ENCODE data around the gene TMEM126A.

Gene TMEM126A

DNA sequence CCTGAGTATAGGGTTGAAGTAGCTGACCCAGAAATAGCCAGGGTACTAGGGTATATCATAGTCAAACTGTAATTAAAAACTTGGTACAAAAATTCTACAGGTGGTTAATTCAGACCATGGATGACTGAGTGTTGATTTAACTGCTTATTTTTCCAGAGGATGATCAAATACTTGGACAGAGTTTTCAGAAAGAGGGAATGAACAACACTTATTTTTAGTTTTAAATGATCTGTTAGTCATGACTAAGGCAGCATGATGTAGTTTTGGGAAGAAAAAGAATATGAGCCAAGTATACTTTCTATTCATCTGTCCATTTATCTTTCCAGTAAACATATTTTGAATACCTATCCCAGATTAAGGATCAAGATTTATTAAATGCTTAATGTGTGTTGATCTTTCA is 58.0 kb downstream of the TMEM126A start:
- TF ChIP-seq, protein P1, sequence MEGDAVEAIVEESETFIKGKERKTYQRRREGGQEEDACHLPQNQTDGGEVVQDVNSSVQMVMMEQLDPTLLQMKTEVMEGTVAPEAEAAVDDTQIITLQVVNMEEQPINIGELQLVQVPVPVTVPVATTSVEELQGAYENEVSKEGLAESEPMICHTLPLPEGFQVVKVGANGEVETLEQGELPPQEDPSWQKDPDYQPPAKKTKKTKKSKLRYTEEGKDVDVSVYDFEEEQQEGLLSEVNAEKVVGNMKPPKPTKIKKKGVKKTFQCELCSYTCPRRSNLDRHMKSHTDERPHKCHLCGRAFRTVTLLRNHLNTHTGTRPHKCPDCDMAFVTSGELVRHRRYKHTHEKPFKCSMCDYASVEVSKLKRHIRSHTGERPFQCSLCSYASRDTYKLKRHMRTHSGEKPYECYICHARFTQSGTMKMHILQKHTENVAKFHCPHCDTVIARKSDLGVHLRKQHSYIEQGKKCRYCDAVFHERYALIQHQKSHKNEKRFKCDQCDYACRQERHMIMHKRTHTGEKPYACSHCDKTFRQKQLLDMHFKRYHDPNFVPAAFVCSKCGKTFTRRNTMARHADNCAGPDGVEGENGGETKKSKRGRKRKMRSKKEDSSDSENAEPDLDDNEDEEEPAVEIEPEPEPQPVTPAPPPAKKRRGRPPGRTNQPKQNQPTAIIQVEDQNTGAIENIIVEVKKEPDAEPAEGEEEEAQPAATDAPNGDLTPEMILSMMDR (IDR thresholded peaks at IDR 0.05; ENCODE audit: low read depth, low read length), result no peak
- no peak for DNase-seq (ENCODE audit: extremely low read depth, low read depth)

Data from AG09319 (cell line).